Measurements from ENCODE around the gene KRT74. TPM values are rescaled to one million over a fixed set of nuclear protein-coding genes. Genes with fewer than 3 reads are reported as not detected.

The KRT74 gene
- total and polyA plus RNA-seq, 2 of the 13 experiments (the other 11 are each of a cell fraction or from before 2014, with no cell fraction given) = not detected

DNA sequence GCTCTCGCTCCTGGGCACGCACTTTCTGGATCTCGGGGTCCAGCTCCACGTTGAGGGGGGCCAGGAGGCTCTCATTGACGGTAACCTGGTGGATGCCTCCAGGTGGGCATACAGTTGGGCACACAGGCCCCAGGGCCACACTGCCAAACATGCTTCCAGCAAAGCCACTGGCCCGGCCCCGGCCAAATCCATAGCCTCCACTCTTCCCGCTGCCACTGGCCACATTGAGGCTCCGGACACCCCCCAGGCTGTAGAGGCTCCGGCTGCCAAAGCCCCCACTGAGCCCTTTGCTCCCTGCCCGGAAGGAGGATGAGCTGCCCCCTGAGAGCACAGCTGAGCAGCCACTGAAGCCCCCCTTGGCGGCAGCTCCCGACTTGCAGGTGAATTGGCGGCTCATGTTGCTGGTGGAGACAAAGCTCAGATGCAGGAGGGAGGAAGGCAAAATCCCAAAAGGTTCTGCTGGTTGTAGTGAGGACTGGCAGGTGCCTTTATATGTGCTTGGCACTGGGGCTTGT, 20.9 kb downstream of the KRT74 start, which contains the start of gene KRT71 (continued):
- no peak for TF ChIP-seq ZNF225 (CRISPR knock-in tag; IDR thresholded peaks at IDR 0.05)
- no peak for TF ChIP-seq ZNF354B (CRISPR knock-in tag; IDR thresholded peaks at IDR 0.05)

DNA sequence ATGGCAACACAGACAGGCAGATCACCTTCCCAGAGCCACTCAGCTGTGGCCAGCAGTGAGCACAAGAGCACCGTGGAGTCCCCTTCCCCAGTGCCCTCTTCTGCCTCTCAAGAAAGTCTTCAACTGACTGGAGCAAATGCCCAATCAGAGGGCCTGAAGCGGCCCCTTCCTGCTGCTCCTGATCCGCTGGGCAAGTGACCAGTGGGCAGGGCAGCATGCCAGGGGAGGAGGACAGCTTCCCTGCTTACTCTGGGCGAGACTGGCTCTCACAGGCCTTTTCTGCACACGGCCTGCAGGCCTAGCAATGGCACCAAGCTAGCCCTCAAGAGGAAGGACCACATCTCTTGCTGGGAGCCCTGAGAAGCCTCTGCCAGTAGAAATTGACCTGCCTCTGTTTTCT, 21.6 kb downstream of the KRT74 start:
- in situ Hi-C loops (cut with HindIII; ENCODE audit: extremely low pct_ligation_motif_present, low pct_unique_long_range_greater_than_20kb) (no loop called here), intact Hi-C loops (cut with micrococcal nuclease; ENCODE audit: unreplicated experiment) (no loop called here)
- Histone ChIP-seq H3K27ac (ENCODE audit: extremely low read length, insufficient read depth, low read length) (no peak overlapping the region), H3K79me2 (ENCODE audit: insufficient read depth, low read length) (no peaks in the 10 kb centered on the region), H3K4me3 (replicated peaks in 1 of 3; ENCODE audit: insufficient read depth in 1 of 3, low read depth in 2 of 3, low read length in 3 of 3) (no peak overlapping the region), H3K4me2 (ENCODE audit: low read depth, low read length) (no peak overlapping the region), H3K9me3 (ENCODE audit: low read length) (no peaks in the 10 kb centered on the region), H3K9ac (ENCODE audit: insufficient read depth, low read depth, low read length) (no peak overlapping the region), H4K20me1 (ENCODE audit: insufficient read depth, low read length) (no peaks in the 10 kb centered on the region), H3K27me3 (ENCODE audit: control insufficient read depth in 1 of 2, insufficient read depth in 2 of 2, low read length in 2 of 2) (peaks cover 3 to 59% of the 10 kb centered on the region in 2 experiments; a peak in 4 of 5 replicates), H2AFZ (ENCODE audit: low read length) (no peak overlapping the region), H3K4me1 (ENCODE audit: insufficient read depth, low read length) (no peaks in the 10 kb centered on the region), H3K36me3 (replicated peaks in 1 of 2; ENCODE audit: control insufficient read depth in 1 of 2, insufficient read depth in 2 of 2, low read length in 2 of 2) (no peaks in the 10 kb centered on the region)
- POLR2A ChIA-PET = no interaction called here
- CTCF ChIA-PET (ENCODE audit: low intra/inter-chr PET ratio, low total read pairs) = no interaction called here
- ATAC-seq = no peak
- no peak for TF ChIP-seq ZNF501 (CRISPR knock-in tag; IDR thresholded peaks at IDR 0.05)
- no peak for TF ChIP-seq RBM39 (IDR thresholded peaks at IDR 0.05; ENCODE audit: low read depth, low read length, poor library complexity, severe bottlenecking)
- TF ChIP-seq FOSL2 (CRISPR knock-in tag; IDR thresholded peaks at IDR 0.05) = no peak
- TF ChIP-seq XRCC5 (optimal IDR thresholded peaks at IDR 0.05; ENCODE audit: low read length) = no peak
- TF ChIP-seq, protein P1, sequence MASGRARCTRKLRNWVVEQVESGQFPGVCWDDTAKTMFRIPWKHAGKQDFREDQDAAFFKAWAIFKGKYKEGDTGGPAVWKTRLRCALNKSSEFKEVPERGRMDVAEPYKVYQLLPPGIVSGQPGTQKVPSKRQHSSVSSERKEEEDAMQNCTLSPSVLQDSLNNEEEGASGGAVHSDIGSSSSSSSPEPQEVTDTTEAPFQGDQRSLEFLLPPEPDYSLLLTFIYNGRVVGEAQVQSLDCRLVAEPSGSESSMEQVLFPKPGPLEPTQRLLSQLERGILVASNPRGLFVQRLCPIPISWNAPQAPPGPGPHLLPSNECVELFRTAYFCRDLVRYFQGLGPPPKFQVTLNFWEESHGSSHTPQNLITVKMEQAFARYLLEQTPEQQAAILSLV (CRISPR knock-in tag; IDR thresholded peaks at IDR 0.05; ENCODE audit: borderline replicate concordance) = no peak
- TF ChIP-seq MBNL3 (CRISPR knock-in tag; conservative IDR thresholded peaks at IDR 0.05) = no peak
- TF ChIP-seq ZNF296 (CRISPR knock-in tag; conservative IDR thresholded peaks at IDR 0.05) = no peak
- TF ChIP-seq, protein P2, sequence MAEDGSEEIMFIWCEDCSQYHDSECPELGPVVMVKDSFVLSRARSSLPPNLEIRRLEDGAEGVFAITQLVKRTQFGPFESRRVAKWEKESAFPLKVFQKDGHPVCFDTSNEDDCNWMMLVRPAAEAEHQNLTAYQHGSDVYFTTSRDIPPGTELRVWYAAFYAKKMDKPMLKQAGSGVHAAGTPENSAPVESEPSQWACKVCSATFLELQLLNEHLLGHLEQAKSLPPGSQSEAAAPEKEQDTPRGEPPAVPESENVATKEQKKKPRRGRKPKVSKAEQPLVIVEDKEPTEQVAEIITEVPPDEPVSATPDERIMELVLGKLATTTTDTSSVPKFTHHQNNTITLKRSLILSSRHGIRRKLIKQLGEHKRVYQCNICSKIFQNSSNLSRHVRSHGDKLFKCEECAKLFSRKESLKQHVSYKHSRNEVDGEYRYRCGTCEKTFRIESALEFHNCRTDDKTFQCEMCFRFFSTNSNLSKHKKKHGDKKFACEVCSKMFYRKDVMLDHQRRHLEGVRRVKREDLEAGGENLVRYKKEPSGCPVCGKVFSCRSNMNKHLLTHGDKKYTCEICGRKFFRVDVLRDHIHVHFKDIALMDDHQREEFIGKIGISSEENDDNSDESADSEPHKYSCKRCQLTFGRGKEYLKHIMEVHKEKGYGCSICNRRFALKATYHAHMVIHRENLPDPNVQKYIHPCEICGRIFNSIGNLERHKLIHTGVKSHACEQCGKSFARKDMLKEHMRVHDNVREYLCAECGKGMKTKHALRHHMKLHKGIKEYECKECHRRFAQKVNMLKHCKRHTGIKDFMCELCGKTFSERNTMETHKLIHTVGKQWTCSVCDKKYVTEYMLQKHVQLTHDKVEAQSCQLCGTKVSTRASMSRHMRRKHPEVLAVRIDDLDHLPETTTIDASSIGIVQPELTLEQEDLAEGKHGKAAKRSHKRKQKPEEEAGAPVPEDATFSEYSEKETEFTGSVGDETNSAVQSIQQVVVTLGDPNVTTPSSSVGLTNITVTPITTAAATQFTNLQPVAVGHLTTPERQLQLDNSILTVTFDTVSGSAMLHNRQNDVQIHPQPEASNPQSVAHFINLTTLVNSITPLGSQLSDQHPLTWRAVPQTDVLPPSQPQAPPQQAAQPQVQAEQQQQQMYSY (CRISPR knock-in tag; IDR thresholded peaks at IDR 0.05) = no peak
- TF ChIP-seq, protein P3, sequence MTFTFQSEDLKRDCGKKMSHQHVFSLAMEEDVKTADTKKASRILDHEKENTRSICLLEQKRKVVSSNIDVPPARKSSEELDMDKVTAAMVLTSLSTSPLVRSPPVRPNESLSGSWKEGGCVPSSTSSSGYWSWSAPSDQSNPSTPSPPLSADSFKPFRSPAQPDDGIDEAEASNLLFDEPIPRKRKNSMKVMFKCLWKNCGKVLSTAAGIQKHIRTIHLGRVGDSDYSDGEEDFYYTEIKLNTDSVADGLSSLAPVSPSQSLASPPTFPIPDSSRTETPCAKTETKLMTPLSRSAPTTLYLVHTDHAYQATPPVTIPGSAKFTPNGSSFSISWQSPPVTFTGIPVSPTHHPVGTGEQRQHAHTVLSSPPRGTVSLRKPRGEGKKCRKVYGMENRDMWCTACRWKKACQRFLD (CRISPR knock-in tag; IDR thresholded peaks at IDR 0.05; ENCODE audit: borderline replicate concordance) = no peak
- no CpG with 5 or more reads among the region's 5 CpGs for WGBS (ENCODE audit: low lambda C conversion rate)
- DNase-seq (ENCODE audit: low spot score) = no peak
- no TSS peak for BruUV-seq (replicated peaks)
- no peak for FAIRE-seq

All from HepG2 (cell line).